GM21390 (cell line): Measurements from ENCODE around the gene NPR2.
A peak's percentile ranks its signal among the peaks of the same experiment; 100 is the strongest.

ENCODE experiments used
- ATAC-seq: cut with Tn5 transposase; IDR thresholded peaks from one replicate; pipeline ENCODE4 v1.9.1; 2021; ENCODE audit not compliant: unreplicated experiment

The NPR2 gene

DNA sequence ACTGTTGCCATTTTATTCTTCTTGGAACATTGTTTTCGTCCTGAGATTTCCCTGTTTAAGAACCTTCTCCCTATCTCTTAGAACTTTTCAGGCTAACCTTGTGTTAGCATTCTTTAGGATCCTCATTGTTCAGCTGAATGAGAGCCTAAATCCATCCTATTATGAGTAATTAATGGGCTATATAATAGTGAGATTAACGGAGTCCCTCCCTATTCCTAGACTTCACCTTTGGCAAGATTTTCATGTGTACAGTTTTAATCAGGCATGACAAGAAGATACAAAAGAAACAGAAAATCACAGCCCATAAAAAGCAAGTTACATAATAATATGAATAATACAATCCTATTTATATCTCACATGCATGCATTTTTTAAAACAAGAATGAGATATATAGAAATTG, 28.2 kb upstream of the NPR2 start:
- ATAC-seq, result no peak

DNA sequence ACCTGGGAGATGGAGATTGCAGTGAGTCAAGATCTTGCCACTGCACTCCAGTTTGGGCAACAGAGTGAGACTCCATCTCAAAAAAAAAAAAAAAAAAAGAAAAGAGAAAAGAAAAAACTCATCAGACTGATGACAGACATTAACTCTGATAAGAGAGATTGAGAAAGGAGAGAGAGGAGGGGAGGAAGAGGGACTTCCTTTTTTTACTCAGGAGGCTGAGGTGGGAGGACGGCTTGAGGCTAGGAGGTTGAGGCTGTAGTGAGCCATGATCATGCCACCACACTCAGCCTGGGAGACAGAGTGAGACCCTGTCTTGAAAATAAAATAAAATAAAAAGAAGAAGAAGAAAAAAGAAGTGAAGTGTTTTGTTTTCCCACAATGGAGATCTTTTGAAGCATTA, 27.6 kb upstream of the NPR2 start:
- no peak for ATAC-seq

DNA sequence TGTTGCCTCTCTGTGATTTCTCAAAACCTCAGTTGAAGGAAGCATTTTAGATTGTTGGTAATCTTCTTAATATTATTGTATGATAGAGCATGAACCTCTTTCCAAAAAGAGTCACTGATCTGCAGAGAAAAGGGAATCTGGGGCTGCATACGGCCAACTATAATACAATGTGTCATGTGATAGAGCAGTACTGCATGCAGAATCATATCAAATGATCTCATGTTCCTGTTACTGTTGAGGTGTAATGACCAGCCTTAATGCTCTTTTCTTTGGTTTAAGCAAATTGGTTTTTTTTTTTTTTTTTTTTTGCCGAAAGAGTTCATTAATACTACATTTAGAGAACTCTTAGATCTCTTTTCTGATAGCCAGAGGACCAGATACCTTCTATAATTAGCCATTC, 24.4 kb upstream of the NPR2 start:
- ATAC-seq, result no peak

DNA sequence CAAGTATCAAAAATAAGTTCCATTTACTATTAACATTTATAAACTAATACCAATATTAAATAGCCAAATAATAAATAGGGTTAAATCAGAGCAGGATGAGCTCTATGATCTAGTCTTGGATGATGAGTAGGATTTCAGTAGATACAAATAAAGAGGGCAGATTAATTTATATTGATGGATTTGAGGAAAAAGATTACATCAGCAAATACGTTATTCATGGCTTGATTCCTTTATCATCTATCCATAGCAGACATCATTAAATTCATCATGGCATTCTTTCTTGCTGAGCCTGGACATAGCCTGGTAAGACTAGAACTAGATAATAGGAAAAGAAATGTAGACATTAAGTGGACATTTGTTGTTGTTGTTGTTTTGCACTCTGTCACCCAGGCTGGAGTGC, 23.9 kb upstream of the NPR2 start:
- ATAC-seq, result no peak

DNA sequence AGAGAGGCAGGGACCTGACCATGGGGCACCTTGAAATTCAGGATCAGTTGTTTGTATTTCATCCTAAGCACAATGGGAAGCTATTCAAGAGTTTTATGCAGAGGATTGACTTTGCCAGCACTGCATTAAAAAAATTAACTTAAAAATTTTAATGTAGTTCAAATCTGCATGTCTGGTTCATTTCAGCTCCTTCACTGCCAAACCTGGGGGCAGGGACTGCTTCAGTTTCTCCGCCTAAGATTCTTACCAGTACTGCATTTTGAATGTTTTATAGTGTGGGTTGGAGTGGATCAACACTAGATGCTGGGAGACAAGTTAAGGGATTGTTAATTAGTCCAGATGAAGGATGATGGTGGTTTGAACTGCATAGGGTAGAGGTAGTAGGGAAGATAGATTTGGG, 21.6 kb upstream of the NPR2 start:
- ATAC-seq, result no peak

DNA sequence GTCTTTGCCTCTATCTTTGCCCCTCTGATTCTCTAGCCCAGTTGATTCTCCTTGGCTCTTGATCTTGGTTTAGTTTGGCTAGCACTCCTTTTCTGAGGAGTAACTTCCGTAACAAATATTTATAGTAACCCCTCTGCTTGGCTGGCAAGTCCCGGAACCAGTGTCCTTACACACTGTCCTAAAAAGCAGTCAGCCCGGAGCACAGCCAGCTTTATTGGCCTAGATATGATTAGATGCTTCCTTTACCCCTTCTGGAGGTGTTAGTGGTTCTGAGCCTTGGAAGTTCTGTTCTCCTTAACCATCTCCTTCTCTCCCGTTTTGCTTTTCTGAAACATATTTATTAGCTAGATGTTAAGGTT, 20.3 kb upstream of the NPR2 start:
- no peak for ATAC-seq

DNA sequence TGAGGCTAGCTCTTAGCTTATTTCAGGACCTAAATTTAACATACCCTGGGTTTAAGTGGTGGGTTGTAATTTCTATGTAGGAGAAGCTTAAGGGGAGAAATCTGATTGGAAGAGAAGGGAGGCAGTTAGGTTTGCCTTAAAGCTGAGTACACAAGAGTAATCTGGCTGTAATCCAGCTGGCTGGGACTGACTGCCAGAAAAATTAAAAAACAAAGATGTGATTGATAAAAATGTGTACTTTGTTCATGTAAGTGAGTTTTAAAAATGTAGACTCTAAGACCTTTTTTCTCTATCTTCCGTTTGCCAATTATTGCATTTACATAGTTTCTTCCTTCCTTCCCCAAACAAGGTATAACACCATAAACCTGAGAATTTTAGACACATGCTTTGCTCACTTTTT, 19.9 kb upstream of the NPR2 start:
- no peak for ATAC-seq

DNA sequence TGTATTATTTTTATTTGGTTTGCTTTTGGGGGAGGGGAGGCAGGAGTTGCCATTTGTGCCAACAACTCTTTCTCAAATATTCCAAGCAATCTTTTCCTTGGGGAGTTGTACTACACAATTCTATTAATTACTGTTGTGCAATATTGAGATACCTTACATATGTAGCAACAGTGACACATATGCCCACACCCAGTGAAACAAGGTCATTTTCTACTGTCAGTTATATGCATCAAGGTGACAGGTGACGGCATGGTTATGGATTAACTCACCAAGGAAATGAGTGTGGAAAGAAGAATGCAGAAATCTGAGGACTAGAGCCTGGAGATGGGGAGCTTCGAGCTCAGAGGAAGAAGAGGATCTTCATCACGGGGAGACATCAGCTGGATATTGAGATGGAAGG, 19.4 kb upstream of the NPR2 start:
- ATAC-seq, result no peak

DNA sequence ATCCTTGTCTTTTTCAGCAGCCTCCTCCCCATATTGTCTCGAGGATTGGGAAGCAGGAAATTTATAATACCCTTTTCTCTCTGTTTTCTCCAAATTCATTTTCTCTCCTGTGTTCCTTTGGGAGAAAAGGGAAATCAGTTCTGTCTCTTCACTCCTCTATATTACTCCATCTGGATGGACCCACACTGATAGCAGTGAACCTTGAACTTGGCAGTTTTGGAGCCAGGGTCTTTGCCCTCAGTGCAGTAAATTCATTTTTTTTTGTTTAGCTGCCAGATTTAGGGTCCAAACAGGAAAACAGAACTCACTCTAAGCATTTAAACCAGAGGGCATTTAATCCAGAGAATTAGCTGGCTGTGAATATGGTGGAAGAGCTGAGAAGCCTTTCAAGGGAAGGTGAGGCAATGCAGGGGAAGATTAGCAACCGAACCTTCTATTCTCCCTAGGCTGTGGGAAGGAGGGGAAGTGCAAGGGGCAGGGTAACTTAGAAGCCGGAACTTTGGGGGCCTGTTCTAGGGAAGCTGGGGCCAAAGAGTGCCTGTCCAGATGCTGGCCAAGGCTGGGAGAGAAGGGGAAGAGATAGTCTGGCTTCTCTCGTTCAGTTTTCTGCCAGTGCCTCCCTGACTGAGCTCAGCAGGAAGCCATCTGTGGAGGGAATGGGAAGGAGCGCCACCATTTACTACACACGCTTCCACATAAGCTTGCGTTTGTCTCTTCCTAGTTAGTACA, 16.3 kb upstream of the NPR2 start:
- no peak for ATAC-seq

DNA sequence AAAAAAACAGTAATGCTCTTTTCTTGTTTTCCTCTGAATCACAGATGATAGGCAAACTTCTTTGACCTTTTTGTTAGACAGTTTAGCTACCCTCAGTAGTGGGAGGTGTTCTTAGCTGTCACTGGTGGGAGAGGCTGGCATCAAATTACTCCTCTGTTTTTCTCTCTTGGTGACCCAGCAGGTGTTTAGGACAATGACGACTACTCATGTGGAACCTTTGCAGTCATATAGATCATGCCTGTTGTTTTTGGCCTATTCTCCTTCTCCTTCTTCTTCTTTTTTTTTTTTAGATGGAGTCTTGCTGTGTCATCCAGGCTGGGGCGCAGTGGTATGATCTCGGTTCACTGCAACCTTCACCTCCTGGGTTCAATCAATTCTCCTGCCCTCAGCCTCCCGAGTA, 15.4 kb upstream of the NPR2 start:
- ATAC-seq, result no peak

DNA sequence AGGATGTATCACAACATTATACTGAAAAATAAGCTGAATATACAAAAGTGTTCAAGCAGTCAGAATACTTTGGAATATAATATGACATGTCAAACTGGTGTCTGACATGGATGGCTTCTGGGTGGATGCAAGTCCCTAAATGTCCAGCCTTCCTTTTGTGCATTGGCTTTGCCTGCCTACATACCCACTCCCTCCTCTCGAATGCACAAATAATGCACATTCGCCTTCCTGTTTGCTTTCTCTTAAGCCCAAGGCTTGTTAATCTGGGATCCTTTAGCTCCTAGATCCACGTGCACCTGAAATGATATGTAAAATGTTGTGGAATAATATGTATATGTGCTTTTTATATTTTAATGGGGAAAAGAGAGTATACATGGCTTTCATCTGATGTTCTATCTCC, 12.9 kb upstream of the NPR2 start:
- ATAC-seq, result no peak

DNA sequence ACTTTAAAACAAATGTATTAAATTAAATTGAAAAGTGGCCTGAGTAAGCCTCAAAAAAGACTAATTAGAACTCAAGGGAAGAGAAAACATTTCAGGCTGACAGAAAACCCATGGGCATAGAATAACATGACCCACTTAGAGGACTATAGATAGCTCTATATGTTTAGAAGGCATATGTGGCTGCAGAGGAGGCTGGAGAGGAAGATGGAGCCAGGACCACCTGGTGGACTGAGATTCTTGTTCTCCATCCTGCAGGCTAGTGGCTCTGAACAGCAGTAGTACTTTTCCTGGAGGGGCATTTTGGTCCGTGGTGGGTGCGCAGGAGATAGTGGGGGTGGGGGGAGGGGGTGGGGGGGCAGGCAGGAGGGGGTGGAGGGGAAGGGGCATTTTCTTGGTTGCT, 10.3 kb upstream of the NPR2 start:
- ATAC-seq, result no peak

DNA sequence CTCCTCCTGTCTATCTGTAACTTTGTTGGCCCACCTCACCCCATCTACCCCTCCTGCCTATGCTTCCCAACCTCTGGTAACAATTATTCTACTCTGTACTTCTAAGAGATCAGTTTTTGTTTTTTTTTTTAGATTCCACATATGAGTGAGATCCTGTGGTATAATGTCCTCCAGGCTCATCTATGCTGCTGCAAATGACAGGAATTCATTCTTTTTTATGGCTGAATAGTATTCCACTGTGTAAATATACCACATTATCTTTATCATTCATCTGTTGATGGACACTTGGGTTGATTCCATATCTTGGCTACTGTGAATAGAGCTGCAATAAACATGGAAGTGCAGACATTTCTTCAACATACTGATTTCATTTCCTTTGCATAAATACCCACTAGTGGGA, 8.0 kb upstream of the NPR2 start:
- ATAC-seq, result no peak

DNA sequence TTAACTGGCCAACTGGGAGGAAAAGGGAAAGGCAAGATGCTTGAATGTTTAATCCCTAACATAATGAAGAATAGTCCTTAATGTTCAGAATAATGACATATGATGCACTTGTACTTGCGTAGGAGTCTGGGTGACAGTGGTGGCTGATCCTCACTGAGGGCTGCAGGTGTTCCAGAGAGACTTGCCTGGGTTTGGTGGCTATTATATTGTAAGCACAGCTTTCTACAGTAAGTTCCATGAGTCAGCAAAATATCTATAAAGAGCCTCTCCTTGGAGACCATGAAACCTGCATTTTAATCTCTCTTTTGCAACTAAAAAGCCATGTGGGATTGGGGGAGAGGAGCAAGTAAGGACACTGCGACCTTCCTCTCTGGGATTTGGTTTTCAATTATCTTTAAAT, 1.9 kb upstream of the NPR2 start:
- ATAC-seq, result no peak

DNA sequence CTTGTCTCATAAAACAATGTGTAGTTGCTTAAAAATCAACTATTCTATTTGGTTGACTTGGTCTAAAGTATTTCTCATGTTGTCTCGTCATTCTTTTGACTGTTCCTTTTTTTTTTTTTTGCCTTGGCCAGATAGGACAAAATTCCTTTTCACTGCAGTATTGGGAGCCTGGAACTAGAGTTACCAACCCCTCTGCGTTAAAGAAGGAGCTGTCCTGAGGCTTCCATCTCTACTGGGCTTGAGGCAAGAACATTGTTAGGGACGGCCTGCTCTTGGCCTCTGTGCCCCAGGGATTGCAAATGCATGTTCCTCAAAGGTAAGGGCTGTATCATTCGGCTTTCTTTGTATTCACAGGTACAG, 1.4 kb upstream of the NPR2 start:
- ATAC-seq, result no peak

DNA sequence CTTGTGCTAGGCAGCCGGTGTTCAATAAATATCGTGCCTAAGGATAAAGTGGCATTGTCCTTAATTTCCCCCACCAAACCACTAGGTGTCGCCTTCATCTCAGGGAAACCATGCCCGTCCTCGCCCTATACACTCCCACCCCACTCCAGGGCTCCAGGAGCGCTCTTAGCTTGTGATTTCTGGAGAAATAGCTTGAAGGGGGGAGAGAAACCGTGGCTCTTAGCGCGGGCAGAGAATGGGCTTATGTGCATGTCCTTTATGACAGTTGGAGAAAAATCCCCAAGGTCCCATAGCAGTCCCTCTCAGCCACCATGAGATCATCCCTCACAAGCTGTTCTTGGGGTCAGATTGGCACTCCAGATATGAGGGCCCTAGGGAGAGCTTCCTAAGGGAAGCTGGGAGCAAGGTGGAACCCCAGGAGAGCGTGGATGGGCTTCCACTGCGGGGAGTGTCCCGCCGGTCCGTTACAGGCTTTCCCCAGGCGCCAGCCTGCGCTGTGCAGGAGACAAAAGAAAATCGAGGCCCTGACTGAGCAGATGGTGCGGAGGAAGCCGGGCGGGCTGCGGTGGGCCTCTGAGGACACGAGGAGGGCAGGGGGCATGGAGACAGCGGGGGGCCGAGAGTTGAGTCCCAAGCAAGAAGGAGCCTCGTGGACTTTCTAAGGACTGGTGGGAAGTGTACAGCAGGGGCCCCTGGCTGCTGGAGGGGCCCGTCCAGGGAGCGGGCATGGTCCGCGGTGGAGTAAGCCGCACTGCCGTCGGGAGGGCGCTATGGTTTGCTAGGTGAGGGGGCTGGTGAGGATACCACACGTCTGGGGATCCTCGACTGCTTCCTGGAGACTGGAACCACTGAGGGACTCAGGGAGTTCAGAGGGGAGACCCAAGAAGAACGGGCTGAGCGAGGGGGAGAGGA, 750 bp upstream of the NPR2 start:
- peak; percentile 61 for ATAC-seq

DNA sequence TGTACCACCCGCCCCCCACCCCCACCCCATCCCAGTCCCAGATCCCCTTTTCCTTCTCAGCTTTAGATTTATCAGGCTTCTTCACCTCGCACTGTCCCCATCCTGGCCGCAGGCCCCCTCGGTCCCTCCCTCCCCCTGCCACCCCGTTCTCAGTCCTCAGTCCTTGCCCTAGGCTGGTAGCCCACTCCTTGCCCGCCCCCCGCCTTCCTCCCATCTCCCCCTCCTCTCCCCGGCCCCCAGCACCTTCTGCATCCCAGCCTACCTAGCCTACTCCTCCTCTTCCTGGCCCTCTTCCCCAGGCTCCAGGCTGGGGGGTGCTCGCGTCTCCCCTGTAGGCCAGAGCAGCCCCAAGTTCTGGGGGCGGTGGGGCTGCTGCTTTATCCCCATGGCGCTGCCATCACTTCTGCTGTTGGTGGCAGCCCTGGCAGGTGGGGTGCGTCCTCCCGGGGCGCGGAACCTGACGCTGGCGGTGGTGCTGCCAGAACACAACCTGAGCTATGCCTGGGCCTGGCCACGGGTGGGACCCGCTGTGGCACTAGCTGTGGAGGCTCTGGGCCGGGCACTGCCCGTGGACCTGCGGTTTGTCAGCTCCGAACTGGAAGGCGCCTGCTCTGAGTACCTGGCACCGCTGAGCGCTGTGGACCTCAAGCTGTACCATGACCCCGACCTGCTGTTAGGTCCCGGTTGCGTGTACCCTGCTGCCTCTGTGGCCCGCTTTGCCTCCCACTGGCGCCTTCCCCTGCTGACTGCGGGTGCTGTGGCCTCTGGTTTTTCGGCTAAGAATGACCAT, 828 bp downstream of the NPR2 start:
- no peak for ATAC-seq

DNA sequence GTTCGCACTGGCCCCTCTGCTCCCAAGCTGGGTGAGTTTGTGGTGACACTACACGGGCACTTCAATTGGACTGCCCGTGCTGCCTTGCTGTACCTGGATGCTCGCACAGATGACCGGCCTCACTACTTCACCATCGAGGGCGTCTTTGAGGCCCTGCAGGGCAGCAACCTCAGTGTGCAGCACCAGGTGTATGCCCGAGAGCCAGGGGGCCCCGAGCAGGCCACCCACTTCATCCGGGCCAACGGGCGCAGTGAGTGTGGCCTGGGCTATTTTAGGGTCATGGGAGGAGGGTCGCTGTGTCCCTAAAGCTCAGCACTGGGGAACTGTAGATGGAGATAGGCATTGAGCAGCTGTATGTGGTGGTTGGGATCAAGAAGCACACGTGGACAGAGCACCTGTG, 1.4 kb downstream of the NPR2 start:
- no peak for ATAC-seq

DNA sequence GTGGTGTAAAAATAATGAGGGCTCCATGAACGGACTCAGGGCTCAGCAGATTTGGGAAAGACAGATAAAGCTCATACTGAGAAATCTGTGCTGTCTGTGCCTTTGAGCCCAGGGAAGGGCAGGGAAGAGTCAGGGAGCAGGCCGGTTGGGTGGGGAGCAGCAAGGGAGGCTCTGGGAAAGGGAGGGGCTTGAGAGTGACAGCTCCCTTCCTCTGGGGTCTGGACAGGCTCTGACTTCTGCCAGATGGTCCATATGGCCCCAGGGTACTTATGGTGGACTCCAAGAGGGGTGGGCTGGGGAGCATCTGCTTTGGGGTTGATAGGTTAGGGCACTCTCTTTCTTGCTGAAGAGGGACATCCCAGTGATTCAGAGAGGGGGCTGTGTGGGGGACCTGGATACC, 2.1 kb downstream of the NPR2 start:
- no peak for ATAC-seq

DNA sequence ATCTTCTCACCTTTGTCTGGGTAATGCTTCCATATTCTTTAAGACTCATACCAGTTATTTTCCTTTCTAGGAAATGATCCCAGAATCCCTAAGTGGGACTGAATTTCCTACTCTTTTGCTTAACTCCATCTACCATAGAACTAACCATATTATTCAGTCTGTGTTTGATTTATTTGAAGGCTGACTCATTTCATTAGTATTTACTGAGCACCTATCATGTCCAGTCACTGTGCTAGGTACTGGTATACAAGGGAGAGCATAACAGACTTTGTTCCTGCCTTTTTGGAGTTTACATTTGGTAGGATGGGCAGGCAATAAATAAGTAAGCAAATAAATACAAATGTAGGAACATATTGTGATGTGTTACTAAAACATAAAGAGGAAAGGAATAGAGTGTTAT, 4.3 kb downstream of the NPR2 start:
- ATAC-seq, result no peak

DNA sequence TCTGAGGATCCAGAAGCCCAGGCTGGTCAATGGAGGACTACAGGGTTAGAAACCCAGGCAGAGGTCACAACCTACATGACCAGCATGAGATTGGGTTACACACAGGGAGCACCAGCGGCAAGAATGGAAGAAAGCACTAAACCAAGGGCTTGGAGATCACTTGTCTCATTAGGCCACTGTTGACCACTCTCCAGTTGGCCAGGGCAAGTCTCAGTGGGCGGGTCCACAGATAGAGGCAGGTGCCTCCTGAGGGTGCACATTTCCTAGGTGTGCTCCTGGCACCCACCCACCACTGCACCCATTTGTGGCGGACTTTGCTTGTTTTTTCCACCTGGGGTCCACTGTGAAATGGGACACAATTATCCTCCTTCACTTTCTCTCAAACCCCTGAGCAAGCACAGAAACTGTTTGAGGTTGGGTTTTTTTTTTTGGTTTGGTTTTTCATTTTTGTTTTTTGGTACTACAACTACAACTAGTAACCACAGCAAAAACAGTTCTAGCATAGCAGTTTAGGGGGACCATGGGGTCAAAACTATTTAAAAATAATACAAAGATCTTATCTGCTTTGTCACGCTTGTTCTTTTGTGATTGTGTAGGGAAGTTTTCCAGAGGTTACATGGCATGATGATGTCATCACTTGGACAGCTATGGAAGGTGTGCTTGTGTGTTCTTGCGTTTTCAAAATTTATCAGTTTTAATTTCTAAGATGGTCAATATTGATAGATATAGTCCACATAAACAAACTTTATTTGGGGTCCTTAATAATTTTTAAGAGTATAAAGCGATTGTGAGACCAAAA, 6.1 kb downstream of the NPR2 start:
- no peak for ATAC-seq
